GM20431 (cell line): ENCODE data around the gene ACOT7.
"Not testable (repeated sequence)": the region's sequence is repeated elsewhere in the genome, so short reads cannot be mapped to it uniquely, and the experiment has no call there.

Experiments used
- in situ Hi-C: fragments of 300-500 bp; cut with MseI, MboI; formaldehyde crosslinking; loops from one replicate; pipeline ENCODE4 v1.15.0; 2020; ENCODE audit warnings: low sequenced_read_pairs; ENCODE audit not compliant: unreplicated experiment

The ACOT7 gene, protein sequence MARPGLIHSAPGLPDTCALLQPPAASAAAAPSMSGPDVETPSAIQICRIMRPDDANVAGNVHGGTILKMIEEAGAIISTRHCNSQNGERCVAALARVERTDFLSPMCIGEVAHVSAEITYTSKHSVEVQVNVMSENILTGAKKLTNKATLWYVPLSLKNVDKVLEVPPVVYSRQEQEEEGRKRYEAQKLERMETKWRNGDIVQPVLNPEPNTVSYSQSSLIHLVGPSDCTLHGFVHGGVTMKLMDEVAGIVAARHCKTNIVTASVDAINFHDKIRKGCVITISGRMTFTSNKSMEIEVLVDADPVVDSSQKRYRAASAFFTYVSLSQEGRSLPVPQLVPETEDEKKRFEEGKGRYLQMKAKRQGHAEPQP

GRCh38 chr1:6393400-6394187 lies at the start of gene ACOT7:
TSS of gene ACOT7 (minus strand) at chr1:6393767. CDS start at chr1:6393399, 368 bp downstream.
- in situ Hi-C loops = no loop called here

- in situ Hi-C loops = no loop called here
These were observed 48.0 kb upstream of the ACOT7 start for GRCh38 chr1:6441586-6441985.

DNA sequence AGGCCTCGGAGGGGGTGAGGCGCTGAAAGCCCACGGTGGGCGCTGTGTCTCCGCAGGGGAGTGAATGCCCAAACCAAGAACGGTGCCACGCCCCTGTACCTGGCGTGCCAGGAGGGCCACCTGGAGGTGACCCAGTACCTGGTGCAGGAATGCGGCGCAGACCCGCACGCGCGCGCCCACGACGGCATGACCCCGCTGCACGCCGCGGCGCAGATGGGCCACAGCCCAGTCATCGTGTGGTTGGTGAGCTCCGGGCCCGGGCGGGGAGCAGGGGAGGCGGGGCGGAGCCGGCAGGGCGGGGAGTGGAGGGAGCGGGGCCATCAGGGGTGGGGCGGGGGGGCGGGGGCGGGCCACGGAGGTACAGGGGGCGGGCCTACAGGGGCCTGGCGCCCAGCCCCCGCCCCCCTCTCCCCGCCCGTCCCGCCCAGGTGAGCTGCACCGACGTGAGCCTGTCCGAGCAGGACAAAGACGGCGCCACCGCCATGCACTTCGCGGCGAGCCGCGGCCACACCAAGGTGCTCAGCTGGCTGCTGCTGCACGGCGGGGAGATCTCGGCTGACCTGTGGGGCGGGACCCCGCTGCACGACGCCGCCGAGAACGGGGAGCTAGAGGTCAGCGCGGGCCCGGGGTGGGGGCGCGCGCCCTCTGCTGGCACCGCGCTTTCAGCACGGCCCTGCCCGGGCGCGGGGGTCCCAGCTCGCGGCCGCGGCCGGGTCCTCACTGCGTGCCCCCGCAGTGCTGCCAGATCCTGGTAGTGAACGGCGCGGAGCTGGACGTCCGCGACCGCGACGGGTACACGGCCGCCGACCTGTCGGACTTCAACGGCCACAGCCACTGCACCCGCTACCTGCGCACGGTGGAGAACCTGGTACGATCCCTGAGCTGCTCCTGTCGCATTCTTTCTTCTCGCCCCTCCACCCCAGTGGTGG lies 46.9 kb upstream of the ACOT7 start:
- in situ Hi-C loops = no loop called here

DNA sequence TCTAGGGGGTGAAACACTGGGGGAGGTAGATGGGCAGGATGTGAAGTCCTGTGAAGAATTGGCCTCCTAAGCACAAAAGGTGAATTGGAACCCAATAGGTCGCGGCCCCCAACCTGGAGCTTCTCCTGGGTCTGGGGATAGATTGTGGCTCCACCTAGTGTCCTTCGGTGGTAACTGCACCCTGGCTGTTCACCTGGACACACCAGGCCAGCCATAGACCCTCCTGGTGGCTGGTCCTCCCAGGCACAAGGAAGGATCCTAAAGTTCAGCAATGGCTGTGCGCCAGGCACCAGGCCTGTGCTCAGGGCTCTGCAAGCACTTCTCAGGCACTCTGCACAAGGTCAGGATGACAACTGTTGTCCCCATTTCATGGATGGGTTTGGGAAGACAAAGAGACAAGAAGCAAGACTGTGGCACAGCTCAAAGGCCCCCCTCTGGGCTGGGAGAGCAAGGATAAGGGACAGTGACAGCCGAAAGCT lies 44.5 kb upstream of the ACOT7 start:
- in situ Hi-C loops = no loop called here

- in situ Hi-C loops = not testable (repeated sequence)
These were observed 43.6 kb upstream of the ACOT7 start for GRCh38 chr1:6437012-6437700.

GRCh38 chr1:6436277-6436676 lies 42.7 kb upstream of the ACOT7 start:
- in situ Hi-C loops = not testable (repeated sequence)

DNA sequence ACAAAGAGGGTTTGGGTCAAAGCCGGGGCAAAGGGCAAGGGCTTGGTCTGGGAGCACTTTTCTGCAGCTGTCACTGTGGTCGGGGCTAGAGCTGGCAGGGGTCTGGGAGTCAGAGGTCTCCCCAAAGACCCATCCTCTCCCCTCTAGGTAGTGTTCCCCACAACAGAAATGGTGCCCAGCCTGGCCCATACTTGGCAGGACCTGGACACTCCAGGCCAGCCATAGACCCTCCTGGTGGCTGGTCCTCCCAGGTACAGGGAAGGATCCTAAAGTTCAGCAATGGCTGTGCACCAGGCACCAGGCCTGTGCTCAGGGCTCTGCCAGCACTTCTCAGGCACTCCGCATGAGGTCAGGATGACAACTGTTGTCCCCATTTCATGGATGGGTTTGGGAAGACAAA lies 42.0 kb upstream of the ACOT7 start:
- in situ Hi-C loops = no loop called here

DNA sequence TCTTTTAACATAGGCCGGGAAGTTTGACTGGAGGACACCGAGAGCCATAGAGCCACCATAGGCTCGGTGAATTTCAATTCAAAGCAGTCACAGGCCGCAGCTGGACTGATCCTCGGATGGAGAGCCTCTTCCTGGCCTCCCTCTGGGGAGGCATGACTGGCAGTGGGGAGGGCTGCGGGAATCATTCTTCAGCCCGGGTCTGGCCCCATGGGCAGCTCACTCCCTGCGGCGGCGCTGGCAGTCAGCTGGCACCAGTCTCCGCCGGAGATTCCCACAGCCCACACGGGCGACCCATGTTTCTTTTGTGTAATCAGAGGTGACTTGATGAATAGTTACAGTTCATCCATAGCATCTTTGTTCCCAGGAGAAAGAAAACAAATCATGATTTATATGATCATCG lies 41.6 kb upstream of the ACOT7 start:
- in situ Hi-C loops = no loop called here

GRCh38 chr1:6434186-6434585 lies 40.6 kb upstream of the ACOT7 start:
- in situ Hi-C loops = no loop called here

DNA sequence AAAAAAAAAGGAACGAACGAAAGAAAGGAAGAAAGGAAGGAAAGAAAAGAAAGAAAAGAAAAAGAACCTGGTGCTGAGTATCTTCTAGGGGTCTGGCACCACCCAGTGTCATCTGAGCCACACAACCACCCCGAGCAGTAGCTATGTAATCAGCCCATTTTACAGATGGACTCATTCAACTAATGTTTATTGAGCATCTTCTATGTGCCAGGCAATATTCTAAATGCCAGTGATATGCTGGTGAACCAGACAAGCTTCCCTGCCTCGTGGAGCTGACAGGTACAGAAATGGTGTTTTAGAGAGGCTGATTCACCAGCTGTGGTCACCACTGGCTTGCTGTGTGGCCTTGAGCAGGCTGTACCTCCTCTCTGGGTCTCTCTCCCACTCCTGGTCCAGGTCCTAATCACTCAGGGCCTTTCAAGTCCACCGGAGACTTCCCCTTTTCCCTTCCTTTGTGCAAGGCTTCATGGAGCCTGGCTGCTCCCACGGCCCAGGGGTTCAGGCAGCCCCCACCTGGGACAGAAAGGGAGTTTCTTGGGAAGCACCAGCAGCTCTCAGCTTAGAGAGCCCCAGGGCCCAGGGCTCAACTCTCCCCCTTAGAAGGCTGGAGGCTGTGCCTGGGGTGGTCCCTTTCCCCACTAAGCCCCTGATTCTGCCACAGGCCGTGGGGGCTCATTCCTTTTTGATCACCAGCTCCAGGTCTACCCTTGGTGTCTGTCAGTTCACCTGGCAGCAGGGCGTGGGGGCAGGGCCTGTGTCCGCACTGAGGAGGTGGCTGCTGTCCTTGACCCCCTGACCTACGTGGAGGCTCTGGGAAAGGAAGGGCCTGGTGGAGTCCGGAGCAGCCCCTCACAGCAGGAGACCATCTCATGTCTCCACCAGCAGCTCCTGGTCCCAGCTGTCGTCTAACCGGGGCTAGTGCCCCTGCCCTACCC lies 38.3 kb upstream of the ACOT7 start:
- in situ Hi-C loops = not testable (repeated sequence)

DNA sequence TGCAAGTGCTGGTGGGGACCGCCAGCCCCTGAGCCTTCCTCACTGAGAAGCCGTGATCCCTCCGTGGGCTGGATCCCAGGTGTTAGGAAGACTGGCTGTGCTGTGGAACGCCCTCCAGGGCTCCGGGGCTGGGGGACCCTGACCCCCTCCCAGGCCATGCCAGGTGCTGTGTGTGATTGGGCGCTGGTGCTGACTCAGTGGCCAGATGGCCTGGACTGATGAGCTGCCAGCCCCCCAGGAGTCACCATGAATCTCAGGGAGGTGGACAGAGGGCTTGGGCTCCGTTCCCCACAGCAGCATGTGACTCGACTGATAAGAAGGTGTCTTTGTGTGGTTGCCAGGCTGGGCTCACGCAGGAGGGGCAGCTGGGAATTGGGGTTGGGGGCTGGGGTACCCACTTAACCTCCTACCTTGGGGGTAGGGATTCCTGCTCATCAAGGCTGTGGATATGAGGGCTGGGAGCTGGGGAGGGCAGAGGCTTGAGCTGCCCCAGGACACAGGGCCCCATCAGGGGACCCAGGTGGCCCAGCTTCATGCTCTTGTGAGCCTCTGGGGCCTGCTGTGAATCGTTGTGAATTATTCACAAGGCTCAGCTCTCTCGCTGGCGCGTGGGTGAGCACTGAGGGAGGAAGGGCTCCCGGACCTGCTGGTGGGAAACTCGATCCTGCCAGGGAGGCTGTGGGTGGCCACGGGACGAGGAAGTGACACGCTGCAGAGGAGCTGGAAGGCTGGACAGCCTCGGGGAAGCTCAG lies 36.3 kb upstream of the ACOT7 start:
- in situ Hi-C loops = not testable (repeated sequence)

DNA sequence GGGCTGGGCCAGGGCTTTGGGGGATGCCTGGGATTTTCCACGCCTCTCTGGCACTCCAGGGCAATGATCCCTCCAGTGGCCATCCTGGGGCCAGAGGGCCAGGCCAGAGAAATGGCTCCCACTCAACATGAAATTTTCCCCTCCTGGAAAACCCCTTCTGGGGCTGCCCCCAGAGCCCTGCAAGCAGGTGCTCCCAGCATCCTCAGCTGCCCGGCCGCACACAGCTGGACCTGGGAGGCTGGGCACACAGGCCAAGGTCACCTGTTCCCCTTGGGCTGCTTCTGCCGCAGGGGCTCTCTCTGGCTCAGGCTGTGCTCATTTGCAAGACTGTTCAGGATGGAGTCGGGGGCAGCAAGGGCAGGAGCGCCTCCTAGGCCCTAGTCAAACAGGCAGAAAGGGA lies 34.9 kb upstream of the ACOT7 start:
- in situ Hi-C loops = not testable (repeated sequence)

DNA sequence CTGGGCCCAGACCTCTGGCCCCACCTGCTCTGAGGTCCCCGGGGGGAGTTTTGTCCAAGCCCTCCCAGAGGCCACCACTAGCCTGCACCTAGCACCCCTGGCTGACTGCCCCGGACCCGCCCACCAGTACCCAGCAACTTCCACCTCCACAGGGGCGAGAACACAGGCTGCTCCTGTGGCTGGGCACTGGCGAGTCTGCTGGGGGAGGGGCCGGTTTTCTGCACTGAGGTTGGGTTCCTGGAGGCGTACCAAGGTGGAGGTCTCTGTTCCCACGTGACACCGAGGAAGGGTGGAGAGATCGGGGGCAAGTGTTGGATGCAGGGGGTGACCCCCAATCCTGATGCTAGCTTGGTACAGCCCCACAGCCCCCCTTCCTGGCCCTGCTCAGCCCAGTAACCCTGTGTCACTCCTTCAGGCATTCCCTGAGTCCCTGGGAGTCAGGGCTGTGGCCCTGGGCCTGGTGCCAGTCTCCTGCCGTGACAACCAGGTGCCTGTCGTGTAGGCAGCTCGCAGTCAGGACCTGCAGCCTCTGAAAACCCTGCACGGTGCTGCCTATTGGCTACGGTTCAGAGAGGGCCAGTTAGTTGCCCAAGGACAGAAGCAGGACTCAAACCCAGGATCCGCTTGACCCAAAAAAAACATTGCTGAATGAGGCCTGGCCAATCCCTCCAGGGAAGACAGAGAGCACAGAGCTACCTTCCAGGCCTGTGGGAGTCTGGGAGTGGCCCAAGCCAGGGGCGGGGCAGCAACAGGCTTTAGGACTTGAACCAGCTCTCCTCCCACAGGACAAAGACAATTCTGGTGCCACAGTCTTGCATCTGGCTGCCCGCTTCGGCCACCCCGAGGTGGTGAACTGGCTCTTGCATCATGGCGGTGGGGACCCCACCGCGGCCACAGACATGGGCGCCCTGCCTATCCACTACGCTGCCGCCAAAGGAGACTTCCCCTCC lies 34.1 kb upstream of the ACOT7 start:
- in situ Hi-C loops = no loop called here

DNA sequence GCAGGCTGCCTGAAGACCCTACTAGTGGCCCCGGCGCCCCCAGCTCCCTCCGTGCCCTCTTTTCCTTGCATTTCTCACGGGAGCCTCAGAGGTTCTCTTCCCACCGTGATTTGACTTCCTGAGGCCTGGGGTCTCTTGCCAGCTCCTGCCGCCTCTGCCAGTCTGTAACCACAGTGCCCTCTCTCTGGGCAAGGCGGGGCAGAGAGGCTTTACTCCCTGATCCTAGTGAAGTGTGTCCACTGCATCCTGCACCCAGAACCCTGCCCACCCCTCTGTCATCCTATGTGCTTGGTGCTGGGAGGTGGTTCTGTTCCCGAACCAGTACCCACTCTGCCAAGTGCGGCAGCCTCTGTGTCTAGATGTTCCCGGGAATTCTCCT lies 33.4 kb upstream of the ACOT7 start:
- in situ Hi-C loops = no loop called here

DNA sequence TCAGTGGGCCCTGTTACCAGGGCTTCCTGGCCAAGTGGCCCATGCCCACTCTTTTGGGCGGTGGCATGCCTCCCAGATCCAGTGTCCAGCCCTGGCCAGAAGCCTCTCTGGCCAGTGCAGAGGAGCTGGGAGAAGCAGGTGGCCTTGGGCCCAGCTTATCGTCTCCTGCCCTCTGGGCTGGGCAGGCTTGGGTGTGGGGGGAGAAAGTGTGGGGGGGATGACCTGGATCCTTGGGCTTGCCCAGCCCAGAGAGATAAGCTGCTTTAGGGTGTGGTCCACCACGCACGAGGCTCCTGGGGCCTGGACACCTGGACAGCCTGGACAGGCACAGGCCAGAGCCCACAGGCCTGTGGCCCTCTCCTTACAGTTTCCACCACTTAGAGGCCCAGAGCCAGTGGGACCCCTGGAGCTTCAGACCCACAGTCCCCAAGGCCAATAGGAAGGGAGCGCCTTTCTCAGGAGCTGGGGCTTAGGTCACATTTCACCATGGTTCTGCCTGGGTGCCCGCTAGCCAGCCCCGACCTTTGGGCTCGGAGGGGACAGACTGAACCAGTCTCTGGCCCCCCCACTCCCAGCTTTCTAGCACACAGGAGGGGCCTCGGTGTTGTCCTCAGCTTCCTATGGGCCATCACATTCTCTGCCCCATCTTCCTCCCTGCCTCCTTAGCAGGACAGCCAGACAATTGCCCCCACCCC lies 32.9 kb upstream of the ACOT7 start:
- in situ Hi-C loops = no loop called here

- in situ Hi-C loops = no loop called here
These were observed 32.1 kb upstream of the ACOT7 start for GRCh38 chr1:6425658-6426057.
